Transverse colon (tissue), 4 donors: ENCODE data around the gene SH3RF3. TPM values are rescaled to one million over a fixed set of nuclear protein-coding genes. Genes with fewer than 3 reads are reported as not detected.

Experiments
- DNase-seq: peaks from one replicate; pipeline ENCODE4 v3.0.0-alpha.2; 2019
- H3K27ac ChIP-seq, 4 donors: fragments of 200-600 bp; sonication (generic); 2 replicates each; pipeline ENCODE4 v1.5.1; 2016 to 2018; ENCODE audit warnings: inconsistent platforms in 4 of 4
- H3K27me3 ChIP-seq: fragments of 200-600 bp; sonication (generic); 2 replicates; pipeline ENCODE4 v1.5.1; 2017; ENCODE audit warnings: inconsistent platforms
- H3K36me3 ChIP-seq, 4 donors: fragments of 200-600 bp; sonication (generic); 2 replicates each; pipeline ENCODE4 v1.5.1; 2017 to 2019; ENCODE audit warnings: inconsistent platforms in 4 of 4
- H3K4me1 ChIP-seq, 4 donors: fragments of 200-600 bp; sonication (generic); 2 replicates each; pipeline ENCODE4 v1.5.1; 2017 to 2020; ENCODE audit warnings: inconsistent platforms in 4 of 4
- H3K4me3 ChIP-seq, 4 donors: fragments of 200-600 bp; sonication (generic); 1 replicate in 1 of 4; 2 replicates in 3 of 4; pipeline versions ENCODE4 v1.5.1 to v1.6.1; 2017 to 2019; ENCODE audit warnings: inconsistent platforms in 4 of 4
- H3K9me3 ChIP-seq, 2 donors: fragments of 200-600 bp; sonication (generic); 2 replicates each; pipeline ENCODE4 v1.5.1; 2017 to 2019; ENCODE audit warnings: inconsistent platforms in 2 of 2
- EP300 ChIP-seq: sonication (generic); formaldehyde crosslinking; IDR thresholded peaks from one replicate; pipeline ENCODE4 v1.6.1; 2017; ENCODE audit warnings: antibody characterized with exemption, low read depth
- POLR2A ChIP-seq: fragments of 450-650 bp; IDR thresholded peaks from one replicate; pipeline ENCODE4 v1.6.1; 2016; ENCODE audit warnings: antibody characterized with exemption, mild to moderate bottlenecking, moderate library complexity
- POLR2AphosphoS5 ChIP-seq, 3 donors: sonication (generic); formaldehyde crosslinking; IDR thresholded peaks; one replicate each; pipeline ENCODE4 v1.6.1; 2016; ENCODE audit warnings: antibody characterized with exemption in 3 of 3
- WGBS, 2 donors: methylation state at CpG; one replicate each; pipeline ENCODE4 v1.1.5; 2018; ENCODE audit warnings: low coverage in 1 of 2; 5-methylcytosine and 5-hydroxymethylcytosine counted together
- in situ Hi-C, 4 donors: fragments of 200-750 bp; cut with MboI; loops; one replicate each; pipeline versions ENCODE4 v1.15.0 to v1.15.1; 2017; ENCODE audit warnings: low sequenced_read_pairs in 3 of 4, low pct_ligation_motif_present in 1 of 4, low pct_unique_long_range_greater_than_20kb in 1 of 4
- intact Hi-C: fragments of 100-400 bp; cut with DNase I; formaldehyde crosslinking; loops from one replicate; pipeline ENCODE4 v1.15.1; 2023; ENCODE audit warnings: low total_unique reads
- total RNA-seq, 4 donors: library from RNA; depleted of rRNA; stranded (reverse); fragments of >200 nt; gene quantifications; one replicate each; pipeline ENCODE4 v1.1.0, GENCODE V29; 2016
- TF ChIP-seq, protein P1 (sequence below), 5 experiments: fragments of 200-600 bp in 3 of 5; fragments of 450-650 bp in 2 of 5; sonication (generic) in 3 of 5; IDR thresholded peaks; 1 replicate in 2 of 5; 2 replicates in 3 of 5; pipeline ENCODE4 v1.5.1; 2016 to 2017; ENCODE audit warnings: antibody characterized with exemption in 5 of 5, inconsistent platforms in 3 of 5, mild to moderate bottlenecking in 2 of 5, moderate library complexity in 1 of 5

Gene SH3RF3
- total RNA-seq, 4 donors from 2014 or later = 1.9 to 8.8 (median 2.9) TPM

DNA sequence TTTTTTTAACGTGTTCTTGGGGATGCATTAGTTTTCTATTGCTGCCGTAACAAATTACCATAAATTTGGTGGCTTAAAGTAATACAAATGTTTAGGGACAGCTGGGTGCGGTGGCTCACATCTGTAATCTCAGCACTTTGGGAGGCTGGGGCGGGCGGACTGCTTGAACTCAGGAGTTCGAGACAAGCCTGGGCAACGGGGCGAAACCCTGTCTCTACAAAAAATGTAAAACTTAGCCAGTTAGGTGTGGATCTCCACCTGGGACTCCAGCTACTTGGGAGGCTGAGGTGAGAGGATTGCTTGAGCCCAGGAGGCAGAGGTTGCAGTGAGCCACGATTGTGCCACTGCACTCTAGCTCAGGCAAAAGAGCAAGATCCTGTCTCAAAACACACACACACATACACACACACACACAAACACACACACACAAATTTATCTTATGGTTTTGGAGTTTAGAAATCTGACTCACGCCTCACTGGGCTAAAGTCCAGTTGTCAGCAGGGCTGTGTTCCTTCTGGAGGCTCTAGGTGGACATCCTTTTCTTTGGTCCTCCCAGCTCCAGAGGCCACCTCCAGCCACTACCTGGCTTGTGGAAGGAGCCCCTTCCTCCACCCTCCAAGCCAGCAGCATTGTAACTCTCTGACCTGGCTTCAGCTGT, 408.7 kb downstream of the SH3RF3 start:
- Histone ChIP-seq H3K27me3 (no peaks in the 10 kb centered on the region), H3K4me1 (no peaks in the 10 kb centered on the region), H3K4me3 (no peak overlapping the region), H3K27ac (no peak overlapping the region), H3K9me3 (no peaks in the 10 kb centered on the region), H3K36me3 (no peaks in the 10 kb centered on the region)
- in situ Hi-C loops (no loop called here), intact Hi-C loops (no loop called here)
- no peak for DNase-seq
- TF ChIP-seq POLR2A = no peak
- TF ChIP-seq, protein P1, sequence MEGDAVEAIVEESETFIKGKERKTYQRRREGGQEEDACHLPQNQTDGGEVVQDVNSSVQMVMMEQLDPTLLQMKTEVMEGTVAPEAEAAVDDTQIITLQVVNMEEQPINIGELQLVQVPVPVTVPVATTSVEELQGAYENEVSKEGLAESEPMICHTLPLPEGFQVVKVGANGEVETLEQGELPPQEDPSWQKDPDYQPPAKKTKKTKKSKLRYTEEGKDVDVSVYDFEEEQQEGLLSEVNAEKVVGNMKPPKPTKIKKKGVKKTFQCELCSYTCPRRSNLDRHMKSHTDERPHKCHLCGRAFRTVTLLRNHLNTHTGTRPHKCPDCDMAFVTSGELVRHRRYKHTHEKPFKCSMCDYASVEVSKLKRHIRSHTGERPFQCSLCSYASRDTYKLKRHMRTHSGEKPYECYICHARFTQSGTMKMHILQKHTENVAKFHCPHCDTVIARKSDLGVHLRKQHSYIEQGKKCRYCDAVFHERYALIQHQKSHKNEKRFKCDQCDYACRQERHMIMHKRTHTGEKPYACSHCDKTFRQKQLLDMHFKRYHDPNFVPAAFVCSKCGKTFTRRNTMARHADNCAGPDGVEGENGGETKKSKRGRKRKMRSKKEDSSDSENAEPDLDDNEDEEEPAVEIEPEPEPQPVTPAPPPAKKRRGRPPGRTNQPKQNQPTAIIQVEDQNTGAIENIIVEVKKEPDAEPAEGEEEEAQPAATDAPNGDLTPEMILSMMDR (IDR thresholded peaks at IDR 0.05) = no peak
- no peak for TF ChIP-seq POLR2AphosphoS5 (IDR thresholded peaks at IDR 0.05)
- TF ChIP-seq EP300 = no peak
- WGBS, 2 donors = 78 to 96% methylated on average over 3 to 10 of the region's 10 CpGs

- Histone ChIP-seq H3K4me1 (no peaks in the 10 kb centered on the region), H3K9me3 (no peaks in the 10 kb centered on the region), H3K27ac (no peak overlapping the region), H3K4me3 (no peak overlapping the region), H3K27me3 (no peaks in the 10 kb centered on the region), H3K36me3 (no peaks in the 10 kb centered on the region)
- WGBS, 2 donors = 80 to 84% methylated on average over 3 to 8 of the region's 8 CpGs
- intact Hi-C loops = no loop called here
- in situ Hi-C loops = no loop called here
- TF ChIP-seq POLR2A (no peak), EP300 (no peak), POLR2AphosphoS5 (IDR thresholded peaks at IDR 0.05) (no peak)
- TF ChIP-seq, protein P1 (IDR thresholded peaks at IDR 0.05) = no peak
- DNase-seq = no peak
Measured at GRCh38 chr2:109538546-109538945, 409.5 kb downstream of the SH3RF3 start.

- no peaks in the 10 kb centered on the region for H3K36me3 ChIP-seq
- H3K27me3 ChIP-seq = no peaks in the 10 kb centered on the region
- H3K4me3 ChIP-seq = no peak overlapping the region
- 68% methylated on average over 6 of the region's 6 CpGs; no CpG with 5 or more reads in 1 of the 2 donors for WGBS, 2 donors
- no peaks in the 10 kb centered on the region for H3K9me3 ChIP-seq
- intact Hi-C loops = no loop called here
- DNase-seq = no peak
- peaks cover 0 to 3% (median 0%) of the 10 kb centered on the region in 4 donors for H3K4me1 ChIP-seq
- TF ChIP-seq EP300 (no peak), POLR2AphosphoS5 (IDR thresholded peaks at IDR 0.05) (no peak), POLR2A (no peak)
- TF ChIP-seq, protein P1 (IDR thresholded peaks at IDR 0.05) = no peak
- in situ Hi-C loops = loop anchor here in 1 of 4 donors (10.0 kb wide), 1 partner anchor 172 kb away; no protein-coding TSS in a partner anchor
- H3K27ac ChIP-seq = no peak overlapping the region
Measured at GRCh38 chr2:109542384-109542783, 413.4 kb downstream of the SH3RF3 start.

- WGBS, 2 donors = 27 to 32% methylated on average over 8 to 10 of the region's 10 CpGs
- in situ Hi-C loops = loop anchor here in 1 of 4 donors (10.0 kb wide), 1 partner anchor 169 kb away; no protein-coding TSS in a partner anchor
- Histone ChIP-seq H3K36me3 (no peaks in the 10 kb centered on the region), H3K27ac (no peak overlapping the region), H3K9me3 (no peaks in the 10 kb centered on the region), H3K4me3 (no peak overlapping the region), H3K27me3 (no peaks in the 10 kb centered on the region), H3K4me1 (peaks cover 0 to 3% (median 0%) of the 10 kb centered on the region in 4 donors)
- peak; percentile 63 for DNase-seq
- TF ChIP-seq, protein P1 (IDR thresholded peaks at IDR 0.05) = peak; percentile 83 to 93 (median 87)
- TF ChIP-seq POLR2A = no peak
- intact Hi-C loops = loop anchor here (5.0 kb wide), 1 partner anchor 191 kb away; no protein-coding TSS in a partner anchor
Measured at GRCh38 chr2:109545828-109546713, 417.1 kb downstream of the SH3RF3 start.
